Esophagus muscularis mucosa (tissue), 4 donors: ENCODE results near the gene LRRC42. TPM values are rescaled to one million over a fixed set of nuclear protein-coding genes. Genes with fewer than 3 reads are reported as not detected.

Experiments used
- DNase-seq: peaks from one replicate; pipeline ENCODE4 v3.0.0-alpha.2; 2017; ENCODE audit errors: extremely low spot score
- H3K27ac ChIP-seq, 4 donors: fragments of 200-600 bp; sonication (generic); replicated peaks in 1 of 4; 1 replicate in 3 of 4; 2 replicates in 1 of 4; pipeline ENCODE4 v1.5.1; 2016 to 2019; ENCODE audit warnings: mild to moderate bottlenecking in 1 of 4
- H3K27me3 ChIP-seq, 4 donors: fragments of 200-600 bp; sonication (generic); one replicate each; pipeline versions ENCODE4 v1.5.1 to v1.6.0; 2016 to 2019
- H3K36me3 ChIP-seq, 4 donors: fragments of 200-600 bp; sonication (generic); one replicate each; pipeline ENCODE4 v1.5.1; 2016 to 2019
- H3K4me1 ChIP-seq, 4 donors: fragments of 200-600 bp; sonication (generic); one replicate each; pipeline ENCODE4 v1.5.1; 2016 to 2019
- H3K4me3 ChIP-seq, 4 donors: fragments of 200-600 bp; sonication (generic); 1 replicate in 2 of 4; 2 replicates in 2 of 4; pipeline ENCODE4 v1.5.1; 2016 to 2019; ENCODE audit warnings: mild to moderate bottlenecking in 4 of 4, moderate library complexity in 1 of 4
- H3K9me3 ChIP-seq, 4 donors: fragments of 200-600 bp; sonication (generic); 1 replicate in 3 of 4; 2 replicates in 1 of 4; pipeline ENCODE4 v1.5.1; 2016 to 2019
- EP300 ChIP-seq: sonication (generic); formaldehyde crosslinking; IDR thresholded peaks from one replicate; pipeline ENCODE4 v1.6.1; 2017; ENCODE audit warnings: antibody characterized with exemption
- POLR2A ChIP-seq: fragments of 450-650 bp; IDR thresholded peaks from one replicate; pipeline ENCODE4 v1.6.1; 2017; ENCODE audit warnings: antibody characterized with exemption, moderate library complexity, mild to moderate bottlenecking, low read depth
- POLR2AphosphoS5 ChIP-seq, 2 donors: sonication (generic); formaldehyde crosslinking; IDR thresholded peaks; one replicate each; pipeline ENCODE4 v1.6.1; 2017; ENCODE audit warnings: antibody characterized with exemption in 2 of 2
- WGBS: methylation state at CpG from one replicate; pipeline ENCODE4 v1.1.5; 2018; 5-methylcytosine and 5-hydroxymethylcytosine counted together
- intact Hi-C: fragments of 100-400 bp; cut with DNase I; formaldehyde crosslinking; loops from one replicate; pipeline ENCODE4 v1.15.1; 2023
- total RNA-seq, 4 donors: library from RNA; depleted of rRNA; stranded (reverse); fragments of >200 nt; gene quantifications; one replicate each; pipeline versions ENCODE4 v1.1.0 to v1.2.1, GENCODE V29; 2016
- TF ChIP-seq, protein P1 (sequence below), 3 experiments: fragments of 200-600 bp in 2 of 3; fragments of 450-650 bp in 1 of 3; sonication (generic) in 2 of 3; IDR thresholded peaks; one replicate each; pipeline ENCODE4 v1.5.1; 2017 to 2019; ENCODE audit warnings: antibody characterized with exemption in 3 of 3, mild to moderate bottlenecking in 2 of 3, moderate library complexity in 1 of 3

The LRRC42 gene
- total RNA-seq, 4 donors from 2014 or later = 22.8 to 35.6 (median 28.9) TPM

DNA sequence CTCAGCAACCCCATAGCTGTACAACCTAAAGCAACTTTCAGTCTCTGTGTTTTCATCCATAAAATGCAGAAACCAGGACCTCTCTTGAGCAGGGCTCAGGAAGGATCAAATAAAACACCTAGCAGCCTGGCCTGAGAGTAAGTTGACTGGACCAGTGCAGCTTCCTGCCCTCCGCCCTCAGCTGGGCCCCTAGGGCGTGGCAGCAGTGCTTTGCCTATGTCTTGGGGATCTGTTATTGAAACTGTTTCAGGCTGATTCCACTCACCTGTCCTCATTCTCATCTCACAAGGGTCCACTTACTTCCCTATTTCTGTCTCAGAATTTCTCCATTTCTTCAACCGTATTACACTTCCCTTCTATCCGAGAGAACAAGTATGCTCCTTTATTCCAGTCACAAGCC, 17.3 kb downstream of the LRRC42 start:
- no peak for DNase-seq
- WGBS = 74% methylated on average over 4 of the region's 4 CpGs
- Histone ChIP-seq H3K27me3 (no peaks in the 10 kb centered on the region), H3K36me3 (peaks cover 55 to 86% (median 80%) of the 10 kb centered on the region in 4 donors), H3K9me3 (no peaks in the 10 kb centered on the region), H3K27ac (no peak overlapping the region), H3K4me3 (no peak overlapping the region), H3K4me1 (no peaks in the 10 kb centered on the region)
- no peak for TF ChIP-seq EP300
- no peak for TF ChIP-seq POLR2A
- TF ChIP-seq, protein P1, sequence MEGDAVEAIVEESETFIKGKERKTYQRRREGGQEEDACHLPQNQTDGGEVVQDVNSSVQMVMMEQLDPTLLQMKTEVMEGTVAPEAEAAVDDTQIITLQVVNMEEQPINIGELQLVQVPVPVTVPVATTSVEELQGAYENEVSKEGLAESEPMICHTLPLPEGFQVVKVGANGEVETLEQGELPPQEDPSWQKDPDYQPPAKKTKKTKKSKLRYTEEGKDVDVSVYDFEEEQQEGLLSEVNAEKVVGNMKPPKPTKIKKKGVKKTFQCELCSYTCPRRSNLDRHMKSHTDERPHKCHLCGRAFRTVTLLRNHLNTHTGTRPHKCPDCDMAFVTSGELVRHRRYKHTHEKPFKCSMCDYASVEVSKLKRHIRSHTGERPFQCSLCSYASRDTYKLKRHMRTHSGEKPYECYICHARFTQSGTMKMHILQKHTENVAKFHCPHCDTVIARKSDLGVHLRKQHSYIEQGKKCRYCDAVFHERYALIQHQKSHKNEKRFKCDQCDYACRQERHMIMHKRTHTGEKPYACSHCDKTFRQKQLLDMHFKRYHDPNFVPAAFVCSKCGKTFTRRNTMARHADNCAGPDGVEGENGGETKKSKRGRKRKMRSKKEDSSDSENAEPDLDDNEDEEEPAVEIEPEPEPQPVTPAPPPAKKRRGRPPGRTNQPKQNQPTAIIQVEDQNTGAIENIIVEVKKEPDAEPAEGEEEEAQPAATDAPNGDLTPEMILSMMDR (IDR thresholded peaks at IDR 0.05) = no peak
- intact Hi-C loops = no loop called here

DNA sequence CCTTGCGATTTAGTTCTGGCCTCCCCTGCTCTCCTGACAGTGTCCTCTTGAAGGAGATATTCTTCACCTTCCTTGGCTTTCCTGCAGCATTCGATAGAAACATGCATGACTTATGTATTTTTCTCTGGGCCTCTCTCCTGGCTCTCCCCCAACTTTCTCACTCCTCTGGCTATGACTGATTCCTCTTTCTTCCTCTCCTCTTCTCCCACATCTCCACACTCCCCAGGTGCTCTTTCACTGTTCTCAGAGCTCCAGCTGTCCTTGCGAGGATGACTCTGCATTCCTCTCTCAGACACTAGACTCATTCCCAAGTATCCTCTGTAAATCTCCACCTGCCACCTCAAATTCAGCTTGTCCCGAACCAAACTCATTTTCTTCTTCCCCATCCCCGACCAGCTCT, 18.0 kb downstream of the LRRC42 start:
- TF ChIP-seq, protein P1 (IDR thresholded peaks at IDR 0.05) = no peak
- no peak for TF ChIP-seq EP300
- no peak for TF ChIP-seq POLR2AphosphoS5 (IDR thresholded peaks at IDR 0.05)
- no peak for TF ChIP-seq POLR2A
- intact Hi-C loops = no loop called here
- DNase-seq = no peak
- Histone ChIP-seq H3K4me3 (no peak overlapping the region), H3K27ac (no peak overlapping the region), H3K27me3 (no peaks in the 10 kb centered on the region), H3K4me1 (no peaks in the 10 kb centered on the region), H3K36me3 (peaks cover 55 to 86% (median 80%) of the 10 kb centered on the region in 4 donors), H3K9me3 (no peaks in the 10 kb centered on the region)
- 66% methylated on average over 5 of the region's 5 CpGs for WGBS

DNA sequence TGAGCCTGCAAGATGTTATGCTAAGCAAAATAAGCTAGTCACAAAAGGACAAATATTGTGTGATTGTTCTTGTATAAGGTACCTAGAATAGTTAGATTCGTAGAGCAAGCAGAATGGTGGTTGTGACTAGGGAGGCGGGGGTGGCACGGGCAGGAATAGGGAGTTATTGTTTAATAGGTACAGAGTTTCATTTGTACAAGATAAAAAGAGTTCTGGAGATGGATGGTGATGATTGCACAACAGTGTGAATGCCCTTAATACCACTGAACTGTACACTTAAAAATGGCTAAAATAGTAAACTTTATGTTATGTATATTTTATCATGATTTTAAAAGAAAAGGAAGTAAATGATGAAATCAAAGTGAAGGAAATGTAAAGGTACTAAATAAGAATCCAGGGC, 20.6 kb downstream of the LRRC42 start:
- no peak for TF ChIP-seq POLR2AphosphoS5 (IDR thresholded peaks at IDR 0.05)
- TF ChIP-seq EP300 = no peak
- TF ChIP-seq, protein P1 (IDR thresholded peaks at IDR 0.05) = no peak
- TF ChIP-seq POLR2A = no peak
- Histone ChIP-seq H3K27ac (no peak overlapping the region), H3K27me3 (no peaks in the 10 kb centered on the region), H3K4me1 (peaks cover 0 to under 1% (median 0%) of the 10 kb centered on the region in 4 donors), H3K36me3 (peaks cover 37 to 93% (median 80%) of the 10 kb centered on the region in 4 donors), H3K9me3 (no peaks in the 10 kb centered on the region), H3K4me3 (no peak overlapping the region)
- intact Hi-C loops = no loop called here
- DNase-seq = no peak
- WGBS = 89% methylated on average over 3 of the region's 3 CpGs

DNA sequence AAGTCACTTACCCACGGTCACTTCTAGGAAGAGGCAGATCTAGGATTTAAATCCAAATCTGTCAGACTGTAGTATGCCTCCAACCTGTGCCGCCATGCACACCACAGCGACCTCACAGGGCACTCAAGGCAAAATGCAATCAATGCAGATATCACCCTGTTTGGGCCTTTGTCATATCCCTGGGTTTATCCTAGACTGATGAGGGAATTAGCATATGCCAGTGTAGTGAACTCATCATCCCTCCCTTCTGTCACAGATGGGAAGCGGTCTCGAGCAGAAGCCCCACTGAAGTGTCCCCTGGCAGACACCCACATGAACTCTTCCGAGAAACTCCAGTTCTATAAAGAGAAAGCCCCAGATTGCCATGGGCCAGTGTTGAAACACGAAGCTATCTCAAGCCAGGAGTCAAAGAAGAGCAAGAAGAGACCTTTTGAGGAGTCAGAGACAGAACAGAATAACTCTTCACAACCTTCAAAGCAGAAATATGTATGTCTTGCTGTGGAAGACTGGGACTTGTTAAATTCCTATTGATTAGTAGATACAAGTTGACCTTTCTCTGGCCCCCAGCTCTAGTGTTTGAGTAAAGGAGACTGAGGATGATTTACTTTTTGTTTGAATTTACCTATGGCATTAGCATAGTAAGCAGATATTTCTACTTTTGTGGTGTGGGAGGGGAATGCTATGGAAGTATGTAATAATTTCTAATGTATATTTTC, 21.4 kb downstream of the LRRC42 start:
- DNase-seq = no peak
- Histone ChIP-seq H3K27me3 (no peaks in the 10 kb centered on the region), H3K9me3 (no peaks in the 10 kb centered on the region), H3K4me1 (peaks cover 0 to 8% (median 0%) of the 10 kb centered on the region in 4 donors), H3K36me3 (peaks cover 30 to 87% (median 75%) of the 10 kb centered on the region in 4 donors), H3K27ac (no peak overlapping the region), H3K4me3 (no peak overlapping the region)
- TF ChIP-seq EP300 = no peak
- TF ChIP-seq, protein P1 (IDR thresholded peaks at IDR 0.05) = no peak
- no peak for TF ChIP-seq POLR2AphosphoS5 (IDR thresholded peaks at IDR 0.05)
- TF ChIP-seq POLR2A = no peak
- intact Hi-C loops = no loop called here
- WGBS = 88% methylated on average over 7 of the region's 7 CpGs
